Stimulated activated CD8-positive, alpha-beta memory T cell treated with anti-CD3 and anti-CD28 coated beads, Interleukin-7, amount 100 ng/mL, for 4 hours (primary cell): ENCODE measurements around the gene ISLR.

Source experiments
- DNase-seq, 2 donors: peaks; one replicate each; pipeline ENCODE4 v3.0.0-alpha.2; 2020; ENCODE audit warnings: low read depth in 2 of 2

ISLR gene

GRCh38 chr15:74212494-74212893 is 39.0 kb downstream of the ISLR start:
- DNase-seq = no peak

- DNase-seq = no peak
Measured at GRCh38 chr15:74213858-74214284, 40.4 kb downstream of the ISLR start.

- DNase-seq = no peak
Measured at GRCh38 chr15:74214324-74215021, 41.0 kb downstream of the ISLR start.

DNA sequence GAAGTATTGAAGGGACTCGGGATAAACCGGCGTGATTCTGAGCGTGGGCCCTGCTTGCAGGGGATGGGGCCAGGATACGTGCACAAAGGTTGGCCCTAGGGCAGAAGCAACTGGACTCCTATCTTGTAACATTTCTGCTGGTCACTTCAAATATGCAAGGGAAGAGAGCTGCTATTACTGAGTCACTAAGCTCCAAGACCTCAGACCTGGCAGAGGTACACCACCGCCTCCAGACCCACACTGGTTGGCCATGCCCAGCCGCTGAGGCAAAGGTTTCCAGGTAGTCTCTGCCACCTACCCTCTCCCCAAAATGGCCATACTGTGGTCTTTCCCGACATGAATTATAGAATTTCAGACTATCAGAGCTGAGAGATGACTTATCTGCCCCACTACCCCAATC is 42.4 kb downstream of the ISLR start:
- DNase-seq = no peak

- DNase-seq = no peak
Measured at GRCh38 chr15:74216949-74217348, 43.4 kb downstream of the ISLR start.

- no peak for DNase-seq
Measured at GRCh38 chr15:74217907-74218885, 44.7 kb downstream of the ISLR start.

- DNase-seq = no peak
Measured at GRCh38 chr15:74220475-74221248, 47.2 kb downstream of the ISLR start.

DNA sequence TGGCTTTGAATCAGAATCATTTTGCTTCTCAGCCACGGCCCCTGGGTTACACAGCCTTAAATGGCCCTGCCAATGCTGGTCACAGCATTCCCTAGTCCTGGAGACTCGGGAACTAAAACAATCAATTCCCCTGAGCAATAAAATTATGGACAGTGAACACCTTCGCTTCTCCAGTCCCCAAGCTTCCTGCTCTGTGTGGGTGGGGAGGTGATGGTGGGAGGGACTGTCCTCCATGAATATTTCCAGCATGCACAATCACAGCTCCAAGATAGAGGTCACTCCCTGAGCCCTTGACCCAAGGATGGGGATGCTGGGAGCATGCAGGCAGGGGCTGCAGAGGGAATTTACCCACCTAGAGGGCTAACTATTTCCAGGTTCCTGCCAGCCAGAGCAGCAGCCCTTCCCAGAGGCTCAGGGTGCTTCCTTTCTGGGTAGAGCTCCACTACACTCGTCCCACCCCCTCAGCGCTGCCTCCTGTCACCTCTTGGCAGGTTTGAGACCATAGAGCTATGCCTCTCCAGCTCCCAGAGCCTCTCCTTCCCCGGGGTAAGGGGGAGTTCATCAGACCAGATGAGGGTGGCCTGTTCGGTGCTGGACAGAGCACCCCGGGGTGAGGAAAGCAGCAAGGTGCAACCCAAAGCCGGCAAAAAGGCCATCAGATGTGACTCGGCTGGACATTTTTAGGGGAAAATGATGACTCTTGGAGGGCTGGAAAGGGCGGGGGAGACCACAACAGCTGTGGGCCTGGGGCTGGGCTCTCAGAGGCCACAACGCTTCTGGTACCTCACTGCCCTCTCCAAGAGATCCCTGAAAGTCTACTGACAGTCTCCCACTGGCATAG is 48.1 kb downstream of the ISLR start:
- no peak for DNase-seq

- no peak for DNase-seq
Measured at GRCh38 chr15:74222240-74223119, 49.0 kb downstream of the ISLR start.

DNA sequence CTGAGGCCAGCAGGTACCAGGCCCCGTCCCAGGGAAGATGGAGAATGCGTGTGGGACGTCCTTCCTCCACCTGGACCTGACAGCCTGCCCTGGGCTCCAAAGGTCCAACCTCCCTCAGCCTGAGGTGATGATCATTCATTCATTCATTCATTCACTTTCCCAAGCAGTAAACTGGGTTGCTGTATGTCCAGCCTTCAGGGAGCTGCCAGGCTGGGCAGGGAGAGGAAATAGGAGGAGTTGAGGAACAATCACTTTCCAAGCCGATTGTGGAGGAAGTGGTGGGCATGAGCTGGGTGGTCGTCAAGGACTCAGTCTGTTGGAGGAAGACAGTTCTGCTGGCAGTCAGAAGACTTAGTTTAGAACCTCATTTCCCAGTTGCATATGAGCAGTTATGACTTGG is 52.4 kb downstream of the ISLR start:
- DNase-seq = no peak
